GM18498 (cell line): ENCODE data around the gene MFSD6L.

Experiments used
- ATAC-seq: cut with Tn5 transposase; IDR thresholded peaks from one replicate; pipeline ENCODE4 v1.9.1; 2021; ENCODE audit warnings: mild to moderate bottlenecking, moderate library complexity; ENCODE audit not compliant: unreplicated experiment

The MFSD6L gene

GRCh38 chr17:8747742-8748141 is 51.4 kb downstream of the MFSD6L start:
- no peak for ATAC-seq
